Measurements from ENCODE around the gene CES2.
"Not testable (repeated sequence)": the region's sequence is repeated elsewhere in the genome, so short reads cannot be mapped to it uniquely, and the experiment has no call there.

Gene CES2

DNA sequence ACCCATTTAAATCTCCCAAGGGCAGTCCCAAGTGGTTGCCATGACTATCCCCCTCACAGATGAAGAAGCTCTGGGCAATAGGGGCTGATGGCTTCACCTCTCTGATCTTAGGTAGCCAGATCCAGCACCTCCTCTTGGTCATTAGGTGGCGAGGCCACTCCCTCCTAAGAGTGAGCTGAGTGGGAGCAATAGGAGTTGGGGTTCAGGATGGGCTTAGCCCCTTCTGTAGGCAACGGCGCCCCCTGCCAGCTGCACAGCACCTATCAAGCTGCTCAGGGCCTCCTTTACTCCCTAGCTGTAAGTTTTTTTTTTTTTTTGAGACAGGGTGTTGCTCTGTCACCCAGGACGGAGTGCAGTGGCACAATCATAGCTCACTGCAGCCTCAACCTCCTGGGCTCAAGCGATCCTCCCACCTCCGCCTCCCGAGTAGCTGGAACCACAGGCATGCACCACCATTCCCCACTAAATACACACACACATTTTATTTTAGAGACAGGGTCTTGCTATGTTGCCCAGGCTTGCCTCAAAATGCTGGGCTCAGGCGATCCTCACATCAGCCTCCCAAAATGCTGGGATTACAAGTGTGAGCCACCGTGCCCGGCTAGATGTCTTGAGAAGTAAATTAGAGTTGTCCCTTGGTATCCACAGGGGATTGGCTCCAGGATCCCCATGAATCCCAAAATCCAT, 6.5 kb upstream of the CES2 start:
- DNase-seq (ENCODE audit: low read depth in 2 of 2): peak; percentile 43 to 46
- H3K4me3 ChIP-seq (replicated peaks in 1 of 2; ENCODE audit: low read depth in 2 of 2, low read length in 2 of 2): no peak overlapping the region
- TF ChIP-seq, protein P1, sequence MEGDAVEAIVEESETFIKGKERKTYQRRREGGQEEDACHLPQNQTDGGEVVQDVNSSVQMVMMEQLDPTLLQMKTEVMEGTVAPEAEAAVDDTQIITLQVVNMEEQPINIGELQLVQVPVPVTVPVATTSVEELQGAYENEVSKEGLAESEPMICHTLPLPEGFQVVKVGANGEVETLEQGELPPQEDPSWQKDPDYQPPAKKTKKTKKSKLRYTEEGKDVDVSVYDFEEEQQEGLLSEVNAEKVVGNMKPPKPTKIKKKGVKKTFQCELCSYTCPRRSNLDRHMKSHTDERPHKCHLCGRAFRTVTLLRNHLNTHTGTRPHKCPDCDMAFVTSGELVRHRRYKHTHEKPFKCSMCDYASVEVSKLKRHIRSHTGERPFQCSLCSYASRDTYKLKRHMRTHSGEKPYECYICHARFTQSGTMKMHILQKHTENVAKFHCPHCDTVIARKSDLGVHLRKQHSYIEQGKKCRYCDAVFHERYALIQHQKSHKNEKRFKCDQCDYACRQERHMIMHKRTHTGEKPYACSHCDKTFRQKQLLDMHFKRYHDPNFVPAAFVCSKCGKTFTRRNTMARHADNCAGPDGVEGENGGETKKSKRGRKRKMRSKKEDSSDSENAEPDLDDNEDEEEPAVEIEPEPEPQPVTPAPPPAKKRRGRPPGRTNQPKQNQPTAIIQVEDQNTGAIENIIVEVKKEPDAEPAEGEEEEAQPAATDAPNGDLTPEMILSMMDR (IDR thresholded peaks at IDR 0.05; ENCODE audit: low read depth, low read length): peak; percentile 56

DNA sequence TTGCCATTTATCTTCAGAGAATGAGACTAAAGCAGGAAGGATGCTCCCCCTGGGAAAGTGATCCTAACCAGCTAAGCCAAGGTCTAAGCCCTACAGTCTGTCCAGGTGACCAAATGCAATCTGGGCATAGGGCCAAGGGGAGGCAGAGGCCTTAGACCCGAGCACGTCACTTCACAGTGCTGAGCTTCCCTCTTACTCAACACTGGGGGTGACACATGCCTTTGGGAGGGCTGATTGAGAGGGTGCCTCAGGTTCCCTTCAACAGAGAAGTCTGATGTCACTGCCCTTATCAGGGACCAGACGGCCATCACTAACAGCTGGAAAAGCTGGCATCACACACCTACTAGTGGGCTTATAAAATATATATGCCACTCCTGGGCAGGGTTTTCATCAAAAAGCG, 5.1 kb upstream of the CES2 start:
- DNase-seq (ENCODE audit: low read depth in 2 of 2): peak; percentile 54 to 81
- H3K4me3 ChIP-seq (replicated peaks in 1 of 2; ENCODE audit: low read depth in 2 of 2, low read length in 2 of 2): no peak overlapping the region
- TF ChIP-seq, protein P1 (IDR thresholded peaks at IDR 0.05; ENCODE audit: low read depth, low read length): no peak

DNA sequence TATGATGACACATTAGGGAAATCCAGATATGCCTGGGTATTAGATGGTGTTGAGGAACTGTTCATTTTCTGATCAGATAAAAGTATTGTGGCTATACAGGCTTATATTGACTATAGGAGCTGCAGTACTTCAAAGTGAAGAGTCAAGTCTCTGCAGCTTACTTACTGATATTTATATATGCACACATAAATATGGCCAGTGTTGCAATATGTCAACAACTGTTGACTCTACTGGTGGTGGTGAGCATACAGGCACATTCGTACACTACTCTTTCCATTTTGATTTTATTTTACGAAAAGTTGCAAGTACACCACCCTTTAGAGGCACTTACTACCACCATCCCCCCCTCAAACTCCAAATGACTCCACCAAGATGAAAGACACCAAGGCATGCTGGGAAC, 3.7 kb upstream of the CES2 start:
- H3K4me3 ChIP-seq (replicated peaks in 1 of 2; ENCODE audit: low read depth in 2 of 2, low read length in 2 of 2): no peak overlapping the region
- TF ChIP-seq, protein P1 (IDR thresholded peaks at IDR 0.05; ENCODE audit: low read depth, low read length): no peak
- DNase-seq (ENCODE audit: low read depth in 2 of 2): no peak

DNA sequence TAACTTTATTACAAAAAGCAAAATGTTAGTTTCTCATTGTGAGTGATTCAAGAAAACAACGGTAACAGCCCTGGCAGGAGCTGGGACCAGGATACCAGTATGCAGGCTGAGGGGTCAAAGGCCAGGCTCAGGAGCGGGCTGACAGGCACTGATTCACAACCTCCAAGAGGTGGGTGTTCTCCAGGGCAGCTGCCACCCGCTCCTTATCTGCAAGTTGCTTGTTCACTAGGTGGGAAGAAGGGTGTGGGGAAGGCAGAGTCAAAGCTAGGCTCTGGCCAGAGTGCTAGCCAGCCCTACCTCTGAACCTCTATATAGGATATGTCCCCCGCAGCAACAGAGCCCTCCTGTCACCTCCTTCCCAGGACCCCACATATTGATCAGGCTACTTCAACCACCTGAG, 3.2 kb upstream of the CES2 start:
- H3K4me3 ChIP-seq (replicated peaks in 1 of 2; ENCODE audit: low read depth in 2 of 2, low read length in 2 of 2): no peak overlapping the region
- TF ChIP-seq, protein P1 (IDR thresholded peaks at IDR 0.05; ENCODE audit: low read depth, low read length): no peak
- no peak for DNase-seq (ENCODE audit: low read depth in 2 of 2)

DNA sequence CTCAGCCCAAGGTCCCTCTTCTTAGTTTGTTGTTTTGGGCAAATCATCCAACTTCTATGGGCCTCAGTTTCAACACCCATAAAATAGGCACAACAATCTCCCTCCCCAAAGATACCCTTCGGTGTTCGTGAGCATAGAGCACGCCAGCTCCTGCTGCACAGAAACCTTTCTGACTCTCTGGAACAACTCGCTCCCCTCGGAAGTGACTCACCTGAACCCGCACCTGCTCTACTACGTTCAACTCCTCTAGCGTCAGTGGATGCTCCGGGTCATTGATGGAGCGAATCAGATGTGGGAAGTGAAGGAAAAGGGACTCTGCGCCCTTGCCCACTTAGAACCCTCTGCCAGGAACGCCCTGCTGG, 1.6 kb upstream of the CES2 start:
- H3K4me3 ChIP-seq (replicated peaks in 1 of 2; ENCODE audit: low read depth in 2 of 2, low read length in 2 of 2): peak overlapping the region; percentile 98 to 99
- peak in 1 of 2 donors; percentile 35 for DNase-seq (ENCODE audit: low read depth in 2 of 2)
- TF ChIP-seq, protein P1 (IDR thresholded peaks at IDR 0.05; ENCODE audit: low read depth, low read length): no peak

DNA sequence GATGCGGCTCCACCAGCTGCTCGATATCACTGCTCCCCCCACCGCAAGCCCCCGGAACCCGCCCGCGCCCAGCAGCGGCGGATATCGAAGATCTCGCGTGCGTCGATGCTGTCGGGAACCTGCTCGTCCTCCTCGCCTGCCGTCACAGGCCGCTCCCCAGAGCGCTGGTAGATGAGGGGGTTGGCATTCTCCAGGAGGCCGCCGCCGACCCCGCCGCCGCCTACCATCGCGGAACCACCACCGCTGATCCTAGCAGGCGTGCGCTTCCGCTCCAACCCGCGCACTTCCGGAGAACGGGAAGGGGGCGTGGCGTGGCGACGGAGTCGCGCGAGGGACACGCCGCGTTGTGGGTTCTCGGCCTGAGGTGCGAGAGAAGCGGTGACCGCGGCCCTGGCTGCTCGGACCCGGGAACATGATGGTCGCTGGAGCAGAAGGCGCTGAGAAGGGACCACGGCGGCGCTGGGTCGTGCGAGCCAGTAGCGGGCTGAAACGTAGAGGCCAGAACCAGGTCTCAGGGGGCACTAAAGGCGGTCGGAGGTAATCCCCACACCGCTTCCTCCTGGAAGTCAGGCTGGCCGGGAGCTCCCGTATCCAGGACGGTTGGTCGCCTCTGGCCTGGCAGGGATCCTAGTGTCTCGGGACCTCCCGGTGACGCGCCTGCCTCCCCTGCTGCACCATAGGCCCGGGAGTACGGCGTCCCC, 1.0 kb upstream of the CES2 start, which contains the start of gene CIAO2B:
Gene CIAO2B, minus strand, starts transcription at position 265 of the 701 bp plus-strand sequence. Its CDS starts 38 bp downstream, at position 227.
- DNase-seq (ENCODE audit: low read depth in 2 of 2): peak; percentile 82 to 88
- H3K4me3 ChIP-seq (replicated peaks in 1 of 2; ENCODE audit: low read depth in 2 of 2, low read length in 2 of 2): peak within 1 kb of the TSS; percentile 98 to 99
- TF ChIP-seq, protein P1 (IDR thresholded peaks at IDR 0.05; ENCODE audit: low read depth, low read length): no peak

DNA sequence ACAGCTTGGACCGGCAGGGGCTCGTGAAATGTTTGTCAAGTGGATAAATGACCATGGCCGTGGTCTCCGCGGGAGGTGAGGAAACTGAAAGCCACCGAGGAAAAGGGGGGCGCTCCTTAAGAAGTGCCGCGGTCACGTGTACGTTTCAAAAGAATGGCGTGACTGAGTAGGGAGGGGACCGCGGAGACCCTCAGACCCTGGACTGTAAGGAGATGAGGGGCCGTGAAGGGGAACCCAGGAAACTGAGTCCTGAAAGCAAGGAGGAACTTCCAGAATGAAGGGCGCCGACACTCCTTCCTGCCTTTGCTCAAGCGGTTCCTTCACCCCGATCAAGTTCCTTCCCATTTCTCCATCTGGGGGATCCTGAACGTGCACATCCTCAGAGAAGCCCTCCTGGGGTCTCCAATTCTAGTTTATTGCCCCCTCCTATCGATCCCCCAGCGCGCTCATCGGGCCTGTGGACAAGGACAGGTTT, 440 bp upstream of the CES2 start:
- peak overlapping the region; percentile 98 to 99 for H3K4me3 ChIP-seq (replicated peaks in 1 of 2; ENCODE audit: low read depth in 2 of 2, low read length in 2 of 2)

More for the DNA sequence above, 440 bp upstream of the CES2 start:
- DNase-seq (ENCODE audit: low read depth in 2 of 2): not testable (repeated sequence)

Measured in cardiac fibroblast (primary cell).